SKM-1 treated with dmso at 0.1 percent for 144 hours (cell line): Measurements from ENCODE around the gene GRIA3.
"Not testable (repeated sequence)": the region's sequence is repeated elsewhere in the genome, so short reads cannot be mapped to it uniquely, and the experiment has no call there.

Experiments used
- DNase-seq: peaks from one replicate; lab custom pipeline; 2025; ENCODE audit not compliant: unreplicated experiment; lab: John Stamatoyannopoulos, UW

Gene GRIA3

GRCh38 chrX:123272630-123273029 lies 88.6 kb downstream of the GRIA3 start:
- no peak for DNase-seq

GRCh38 chrX:123274796-123275195 lies 90.7 kb downstream of the GRIA3 start:
- DNase-seq: no peak

DNA sequence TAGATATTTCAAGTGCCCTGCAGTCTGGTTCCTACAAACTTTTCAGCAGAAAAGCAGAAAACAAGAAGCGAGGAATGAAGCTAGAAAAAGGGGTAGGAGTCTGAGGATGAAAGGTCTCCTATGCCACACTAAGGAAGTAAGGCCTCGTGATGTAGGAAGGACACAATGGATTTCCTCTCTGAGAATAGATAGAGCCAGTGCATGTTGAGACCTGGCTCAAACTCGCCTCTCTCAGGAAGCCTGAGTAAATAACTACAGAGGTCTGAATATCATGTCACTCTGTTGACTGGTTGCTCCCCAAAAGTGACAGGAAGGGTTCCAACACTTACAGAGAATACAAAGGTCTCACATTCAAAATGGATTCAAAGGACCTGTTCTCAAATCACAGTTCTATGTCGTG lies 93.3 kb downstream of the GRIA3 start:
- no peak for DNase-seq

DNA sequence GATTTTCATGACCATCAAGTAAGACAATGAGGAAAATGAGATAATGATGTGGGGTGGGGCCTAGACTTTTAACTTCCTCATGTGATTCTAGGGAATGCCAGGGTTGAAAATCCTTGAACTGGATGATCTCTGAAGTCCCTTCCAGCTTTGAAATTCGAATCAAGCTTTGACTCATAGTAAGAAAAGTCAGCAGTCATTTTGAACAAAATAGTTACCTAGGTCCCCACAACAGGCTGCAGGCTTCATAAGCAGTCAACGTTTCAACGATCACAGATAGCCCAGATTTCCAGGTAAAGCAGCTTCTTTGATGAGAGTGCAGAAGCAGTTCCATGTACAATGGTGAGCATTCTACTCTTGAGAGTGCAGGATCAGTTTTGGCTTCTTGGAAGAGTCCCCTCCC lies 93.7 kb downstream of the GRIA3 start:
- DNase-seq: no peak

- no peak for DNase-seq
These were observed 98.2 kb downstream of the GRIA3 start for GRCh38 chrX:123282241-123282640.

DNA sequence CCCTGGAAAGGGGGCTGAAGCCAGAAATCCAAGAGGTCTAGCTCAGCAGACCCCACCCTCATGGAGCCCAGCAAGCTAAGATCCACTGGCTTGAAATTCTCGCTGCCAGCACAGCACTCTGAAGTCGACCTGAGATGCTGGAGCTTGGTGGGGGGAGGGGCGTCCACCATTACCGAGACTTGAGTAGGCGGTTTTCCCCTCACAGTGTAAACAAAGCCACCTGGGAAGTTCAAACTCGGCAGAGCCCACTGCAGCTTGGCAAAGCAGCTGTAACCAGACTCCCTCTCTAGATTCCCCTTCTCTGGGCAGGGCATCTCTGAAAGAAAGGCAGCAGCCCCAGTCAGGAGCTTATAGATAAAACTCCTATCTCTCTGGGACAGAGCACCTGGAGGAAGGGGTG lies 99.3 kb downstream of the GRIA3 start:
- not testable (repeated sequence) for DNase-seq

- DNase-seq: no peak
These were observed 107.5 kb downstream of the GRIA3 start for GRCh38 chrX:123291623-123292022.

- DNase-seq: no peak
These were observed 113.9 kb downstream of the GRIA3 start for GRCh38 chrX:123298026-123298425.

- no peak for DNase-seq
These were observed 119.4 kb downstream of the GRIA3 start for GRCh38 chrX:123303429-123303828.

DNA sequence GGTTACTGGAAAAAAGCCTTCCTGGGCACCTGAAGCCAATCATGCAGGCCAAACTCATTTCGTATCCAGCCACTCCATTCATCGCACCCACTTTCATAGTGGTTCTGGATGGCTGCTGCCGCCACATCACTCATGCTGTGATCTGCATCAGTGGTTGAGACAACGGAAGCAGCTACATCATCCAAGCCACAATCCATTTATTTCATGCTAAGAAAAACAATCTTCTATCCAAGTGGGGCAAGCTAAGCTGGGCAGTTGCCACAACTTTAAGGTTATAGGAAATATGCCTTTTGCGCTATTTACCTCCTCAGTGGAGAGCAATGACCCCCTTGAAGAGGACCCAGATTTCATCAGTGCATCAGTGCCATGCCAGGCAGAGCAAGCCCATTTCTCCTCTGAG lies 124.6 kb downstream of the GRIA3 start:
- no peak for DNase-seq

DNA sequence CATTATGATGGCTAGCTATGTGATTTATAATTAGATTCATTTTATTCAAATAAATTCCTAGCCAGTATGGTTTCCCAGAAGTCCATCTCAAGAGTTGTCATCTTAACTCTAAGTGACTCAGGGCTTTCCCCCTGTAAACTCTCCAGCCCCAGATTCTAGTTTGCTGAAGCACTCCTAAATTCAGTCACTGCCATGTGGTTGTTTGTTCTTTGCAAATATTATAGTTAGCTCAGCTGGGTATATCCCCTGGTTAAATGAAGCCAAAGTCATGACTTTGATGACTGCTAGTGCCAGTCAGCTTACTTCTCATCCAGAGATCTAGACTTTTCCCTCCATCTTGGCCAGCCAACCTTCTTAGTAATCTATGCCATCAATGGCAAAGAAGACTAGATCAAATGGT lies 126.0 kb downstream of the GRIA3 start:
- no peak for DNase-seq

GRCh38 chrX:123311486-123311885 lies 127.4 kb downstream of the GRIA3 start:
- no peak for DNase-seq

- no peak for DNase-seq
These were observed 129.4 kb downstream of the GRIA3 start for GRCh38 chrX:123313486-123313885.

- no peak for DNase-seq
These were observed 136.5 kb downstream of the GRIA3 start for GRCh38 chrX:123320622-123321021.

- DNase-seq: no peak
These were observed 138.5 kb downstream of the GRIA3 start for GRCh38 chrX:123322536-123322935.

DNA sequence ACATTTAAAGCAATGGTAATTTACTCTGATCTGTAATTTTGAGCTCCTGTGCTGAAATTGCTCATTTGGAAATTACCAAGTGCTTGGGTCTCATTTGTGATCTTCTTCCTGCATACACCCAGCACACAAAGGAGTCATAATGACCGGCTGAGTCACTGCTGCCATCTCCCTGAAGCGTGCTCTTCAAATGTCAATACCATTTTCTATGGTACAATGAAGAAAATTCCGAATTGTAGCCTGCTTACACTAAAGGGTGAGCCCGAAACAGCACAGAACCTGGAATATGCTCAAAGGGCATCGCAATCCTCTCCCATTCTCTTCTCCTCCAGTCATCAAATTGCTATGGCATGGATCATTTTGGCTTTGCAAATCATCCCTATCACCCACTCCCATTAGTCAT lies 140.5 kb downstream of the GRIA3 start:
- DNase-seq: no peak

DNA sequence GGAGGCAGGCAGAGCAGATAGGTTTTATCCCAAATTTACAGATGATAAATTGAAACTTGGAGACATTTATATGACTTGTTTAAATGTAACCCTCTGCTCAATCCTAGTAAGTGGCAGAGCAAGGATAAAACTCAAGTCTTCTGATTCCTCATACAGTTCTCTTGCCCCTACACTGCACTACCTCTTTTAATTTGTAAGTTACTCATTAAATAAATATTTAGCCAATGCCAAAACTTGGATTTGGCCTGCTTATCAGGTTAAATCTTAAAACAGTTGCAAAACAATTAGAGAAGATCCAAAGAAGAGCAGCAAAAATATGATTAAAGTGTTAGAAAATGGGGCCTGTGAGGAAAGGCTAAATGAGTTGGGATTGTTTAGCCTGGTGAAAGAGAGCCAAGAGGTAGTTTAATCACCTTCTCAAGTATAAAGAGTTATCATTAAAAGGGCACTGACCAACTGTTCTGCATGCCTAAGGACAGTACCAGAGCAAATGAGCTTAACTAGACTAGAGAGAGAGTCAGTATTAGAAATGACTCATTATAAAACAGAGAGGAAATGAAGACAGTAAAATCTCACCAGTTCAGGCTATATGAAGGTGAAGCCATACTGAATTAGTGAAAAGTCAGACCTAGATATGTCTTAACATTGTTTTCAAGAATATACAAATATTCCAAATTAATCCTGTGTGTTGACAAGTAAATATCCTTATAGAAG lies 146.3 kb downstream of the GRIA3 start:
- DNase-seq: no peak

GRCh38 chrX:123331349-123331748 lies 147.3 kb downstream of the GRIA3 start:
- no peak for DNase-seq

GRCh38 chrX:123331859-123332258 lies 147.8 kb downstream of the GRIA3 start:
- DNase-seq: no peak

DNA sequence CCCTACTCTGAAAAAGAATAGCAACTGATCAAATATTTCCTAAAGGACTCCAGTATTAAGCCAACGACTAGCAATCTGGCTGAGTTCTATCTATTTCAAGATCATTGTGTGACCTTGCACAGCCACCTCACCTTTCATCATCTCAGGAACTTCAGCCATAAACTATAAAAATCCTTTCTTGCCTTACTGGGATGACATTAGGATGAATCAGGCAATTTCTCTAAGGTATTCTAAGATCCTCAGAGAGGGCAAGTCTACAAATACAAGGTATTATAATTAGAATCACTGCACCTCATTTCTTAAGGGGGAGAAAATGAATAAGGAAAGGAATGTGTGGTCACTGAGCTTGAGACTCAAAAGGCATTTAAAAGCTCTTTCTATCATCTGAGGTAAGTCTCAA lies 152.6 kb downstream of the GRIA3 start:
- no peak for DNase-seq

DNA sequence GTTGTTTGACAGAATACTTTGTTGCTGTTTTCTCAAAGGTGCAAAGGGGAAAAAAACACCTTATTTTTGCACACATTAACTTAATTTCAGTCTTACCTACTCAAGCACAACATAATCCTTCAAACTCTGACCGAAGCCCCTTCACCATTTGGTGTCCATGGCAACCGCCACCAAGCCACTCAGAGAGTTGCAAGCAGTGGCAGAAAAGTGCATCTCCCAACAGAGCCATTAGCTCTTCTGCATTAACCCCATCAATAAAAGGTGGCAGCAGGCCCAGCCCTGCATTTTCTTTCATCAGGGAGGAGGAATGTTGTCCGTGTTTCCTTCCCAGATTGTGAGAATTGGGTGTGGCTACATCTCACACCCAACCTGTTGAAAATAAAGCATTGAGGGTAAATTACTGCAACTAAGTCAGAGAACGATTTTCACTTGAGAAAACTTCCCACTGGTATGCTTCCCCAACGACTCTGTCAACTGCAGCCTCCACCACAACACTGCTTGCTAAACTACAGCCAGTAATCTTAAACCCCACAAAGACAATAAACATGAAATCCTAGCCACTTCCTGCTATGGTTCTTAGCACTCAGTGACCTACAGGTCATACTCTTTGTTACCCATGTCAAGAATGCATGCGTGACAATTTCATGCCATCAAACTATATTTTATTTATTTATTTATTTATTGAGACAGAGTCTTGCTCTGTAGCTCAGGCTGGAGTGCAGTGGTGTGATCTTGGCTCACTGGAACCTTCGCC lies 154.0 kb downstream of the GRIA3 start:
- DNase-seq: no peak

- no peak for DNase-seq
These were observed 155.3 kb downstream of the GRIA3 start for GRCh38 chrX:123339221-123339905.
